ENCODE results near the gene DCLRE1C.

DNA sequence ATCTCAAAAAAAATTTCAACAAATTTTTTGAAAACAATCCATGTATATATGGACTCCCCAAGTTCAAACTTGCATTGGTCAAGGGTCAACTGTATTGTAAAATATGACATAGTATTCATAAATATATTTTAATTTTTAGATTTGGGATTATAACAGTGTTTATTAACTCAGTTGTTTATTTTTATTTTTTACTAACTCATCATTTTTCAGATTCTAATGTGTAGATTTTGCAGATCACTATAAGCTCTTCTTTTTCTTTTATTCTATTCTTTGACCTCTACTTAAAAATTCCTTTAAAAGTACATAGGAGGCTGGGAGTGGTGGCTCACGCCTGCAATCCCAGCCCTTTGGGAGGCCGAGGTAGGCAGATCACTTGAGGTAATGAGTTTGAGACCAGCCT, 14.0 kb upstream of the DCLRE1C start:
- TF ChIP-seq EZH2phosphoT487 (IDR thresholded peaks at IDR 0.05; ENCODE audit: insufficient read depth, low read depth) (no peak), EZH2 (IDR thresholded peaks at IDR 0.05; ENCODE audit: insufficient read depth, poor library complexity, severe bottlenecking) (no peak)

Measured in GM23248 (cell line).